ENCODE results near the gene ACACA.

ACACA gene

DNA sequence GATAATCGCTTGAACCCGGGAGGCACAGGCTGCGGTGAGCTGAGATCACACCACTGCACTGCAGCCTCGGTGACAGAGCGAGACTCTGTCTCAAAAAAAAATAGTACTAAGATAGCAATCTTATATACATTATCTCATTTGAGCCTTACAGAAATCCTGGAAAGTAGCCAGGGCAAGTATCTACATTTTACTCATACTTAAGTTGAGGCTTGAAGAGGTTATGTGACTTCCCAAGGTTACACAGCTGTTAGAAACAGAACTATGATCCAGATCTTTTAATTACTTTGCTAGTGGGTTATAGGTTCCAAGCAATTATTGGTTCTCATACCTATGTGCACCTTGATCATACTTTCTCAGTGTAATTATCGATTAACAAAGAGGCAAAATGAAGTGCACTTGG is 15.5 kb downstream of the ACACA start:
- ChIA-PET CTCF (interaction anchor here (0.6 to 10.9 kb wide), 8 partner anchors 16 to 765 kb away, joined by 3 to 141 read pairs (median 4); partner anchors contain the start of gene C17orf78), POLR2A (interaction anchor here (0.8 to 1.2 kb wide), 2 partner anchors 15 to 19 kb away, joined by 3 to 4 read pairs; partner anchors contain the start of gene C17orf78)
- no peaks in the 10 kb centered on the region for H3K9me3 ChIP-seq (ENCODE audit: control insufficient read depth, insufficient read depth, low read depth, low read length)
- no peak overlapping the region for H3K27ac ChIP-seq (ENCODE audit: extremely low read depth, low read depth, low read length)
- TF ChIP-seq, protein P1, sequence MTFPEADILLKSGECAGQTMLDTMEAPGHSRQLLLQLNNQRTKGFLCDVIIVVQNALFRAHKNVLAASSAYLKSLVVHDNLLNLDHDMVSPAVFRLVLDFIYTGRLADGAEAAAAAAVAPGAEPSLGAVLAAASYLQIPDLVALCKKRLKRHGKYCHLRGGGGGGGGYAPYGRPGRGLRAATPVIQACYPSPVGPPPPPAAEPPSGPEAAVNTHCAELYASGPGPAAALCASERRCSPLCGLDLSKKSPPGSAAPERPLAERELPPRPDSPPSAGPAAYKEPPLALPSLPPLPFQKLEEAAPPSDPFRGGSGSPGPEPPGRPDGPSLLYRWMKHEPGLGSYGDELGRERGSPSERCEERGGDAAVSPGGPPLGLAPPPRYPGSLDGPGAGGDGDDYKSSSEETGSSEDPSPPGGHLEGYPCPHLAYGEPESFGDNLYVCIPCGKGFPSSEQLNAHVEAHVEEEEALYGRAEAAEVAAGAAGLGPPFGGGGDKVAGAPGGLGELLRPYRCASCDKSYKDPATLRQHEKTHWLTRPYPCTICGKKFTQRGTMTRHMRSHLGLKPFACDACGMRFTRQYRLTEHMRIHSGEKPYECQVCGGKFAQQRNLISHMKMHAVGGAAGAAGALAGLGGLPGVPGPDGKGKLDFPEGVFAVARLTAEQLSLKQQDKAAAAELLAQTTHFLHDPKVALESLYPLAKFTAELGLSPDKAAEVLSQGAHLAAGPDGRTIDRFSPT (tag by site-specific recombination; IDR thresholded peaks at IDR 0.05) = peak; percentile 36; the same call in 1 of the 2 replicates
- TF ChIP-seq MEIS1 (CRISPR knock-in tag; IDR thresholded peaks at IDR 0.05; ENCODE audit: borderline replicate concordance) = no peak
- no peaks in the 10 kb centered on the region for H3K36me3 ChIP-seq (ENCODE audit: control insufficient read depth in 2 of 2, insufficient read depth in 1 of 2, low read length in 2 of 2)
- H3K4me1 ChIP-seq (ENCODE audit: control insufficient read depth, insufficient read depth, low read length) = peaks cover 13% of the 10 kb centered on the region
- H3K4me3 ChIP-seq (ENCODE audit: low read depth, low read length) = no peak overlapping the region

DNA sequence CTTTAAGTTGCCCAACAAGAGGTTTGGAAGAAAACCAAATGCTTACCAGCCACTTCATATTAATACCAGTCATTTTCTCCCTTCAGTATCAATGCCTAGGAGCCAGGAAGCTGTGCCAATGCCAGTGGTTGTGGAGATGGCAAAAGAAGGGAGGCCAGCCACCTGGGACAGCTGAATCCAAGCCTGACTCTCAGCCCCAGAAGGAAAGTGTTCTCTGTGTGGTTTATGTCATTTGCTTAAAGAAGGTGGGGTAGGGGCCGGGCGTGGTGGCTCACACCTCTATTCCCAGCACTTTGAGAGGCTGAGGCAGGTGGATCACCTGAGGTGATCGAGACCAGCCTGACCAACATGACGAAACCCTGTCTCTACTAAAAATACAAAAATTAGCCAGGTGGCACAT is 17.5 kb downstream of the ACACA start:
- peaks cover 15% of the 10 kb centered on the region for H3K4me1 ChIP-seq (ENCODE audit: control insufficient read depth, insufficient read depth, low read length)
- H3K36me3 ChIP-seq (ENCODE audit: control insufficient read depth in 2 of 2, insufficient read depth in 1 of 2, low read length in 2 of 2) = no peaks in the 10 kb centered on the region
- TF ChIP-seq, protein P2, sequence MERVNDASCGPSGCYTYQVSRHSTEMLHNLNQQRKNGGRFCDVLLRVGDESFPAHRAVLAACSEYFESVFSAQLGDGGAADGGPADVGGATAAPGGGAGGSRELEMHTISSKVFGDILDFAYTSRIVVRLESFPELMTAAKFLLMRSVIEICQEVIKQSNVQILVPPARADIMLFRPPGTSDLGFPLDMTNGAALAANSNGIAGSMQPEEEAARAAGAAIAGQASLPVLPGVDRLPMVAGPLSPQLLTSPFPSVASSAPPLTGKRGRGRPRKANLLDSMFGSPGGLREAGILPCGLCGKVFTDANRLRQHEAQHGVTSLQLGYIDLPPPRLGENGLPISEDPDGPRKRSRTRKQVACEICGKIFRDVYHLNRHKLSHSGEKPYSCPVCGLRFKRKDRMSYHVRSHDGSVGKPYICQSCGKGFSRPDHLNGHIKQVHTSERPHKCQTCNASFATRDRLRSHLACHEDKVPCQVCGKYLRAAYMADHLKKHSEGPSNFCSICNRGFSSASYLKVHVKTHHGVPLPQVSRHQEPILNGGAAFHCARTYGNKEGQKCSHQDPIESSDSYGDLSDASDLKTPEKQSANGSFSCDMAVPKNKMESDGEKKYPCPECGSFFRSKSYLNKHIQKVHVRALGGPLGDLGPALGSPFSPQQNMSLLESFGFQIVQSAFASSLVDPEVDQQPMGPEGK (tag by site-specific recombination; IDR thresholded peaks at IDR 0.05) = no peak
- TF ChIP-seq ZNF701 (tag by site-specific recombination; IDR thresholded peaks at IDR 0.05) (no peak), ZBTB7A (tag by site-specific recombination; IDR thresholded peaks at IDR 0.05; ENCODE audit: low read depth) (no peak), ZNF19 (tag by site-specific recombination; IDR thresholded peaks at IDR 0.05; ENCODE audit: low read depth) (no peak), KLF7 (tag by site-specific recombination; IDR thresholded peaks at IDR 0.05; ENCODE audit: borderline replicate concordance) (no peak), ZNF561 (tag by site-specific recombination; IDR thresholded peaks at IDR 0.05; ENCODE audit: borderline replicate concordance) (no peak), ZNF776 (tag by site-specific recombination; IDR thresholded peaks at IDR 0.05; ENCODE audit: borderline replicate concordance) (no peak), PRDM1 (tag by site-specific recombination; IDR thresholded peaks at IDR 0.05) (no peak), ZNF426 (tag by site-specific recombination; IDR thresholded peaks at IDR 0.05) (no peak), ZNF146 (tag by site-specific recombination; IDR thresholded peaks at IDR 0.05) (no peak)
- TF ChIP-seq, protein P3, sequence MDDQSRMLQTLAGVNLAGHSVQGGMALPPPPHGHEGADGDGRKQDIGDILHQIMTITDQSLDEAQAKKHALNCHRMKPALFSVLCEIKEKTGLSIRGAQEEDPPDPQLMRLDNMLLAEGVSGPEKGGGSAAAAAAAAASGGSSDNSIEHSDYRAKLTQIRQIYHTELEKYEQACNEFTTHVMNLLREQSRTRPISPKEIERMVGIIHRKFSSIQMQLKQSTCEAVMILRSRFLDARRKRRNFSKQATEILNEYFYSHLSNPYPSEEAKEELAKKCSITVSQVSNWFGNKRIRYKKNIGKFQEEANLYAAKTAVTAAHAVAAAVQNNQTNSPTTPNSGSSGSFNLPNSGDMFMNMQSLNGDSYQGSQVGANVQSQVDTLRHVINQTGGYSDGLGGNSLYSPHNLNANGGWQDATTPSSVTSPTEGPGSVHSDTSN (CRISPR knock-in tag; IDR thresholded peaks at IDR 0.05) = no peak
- TF ChIP-seq, protein P4, sequence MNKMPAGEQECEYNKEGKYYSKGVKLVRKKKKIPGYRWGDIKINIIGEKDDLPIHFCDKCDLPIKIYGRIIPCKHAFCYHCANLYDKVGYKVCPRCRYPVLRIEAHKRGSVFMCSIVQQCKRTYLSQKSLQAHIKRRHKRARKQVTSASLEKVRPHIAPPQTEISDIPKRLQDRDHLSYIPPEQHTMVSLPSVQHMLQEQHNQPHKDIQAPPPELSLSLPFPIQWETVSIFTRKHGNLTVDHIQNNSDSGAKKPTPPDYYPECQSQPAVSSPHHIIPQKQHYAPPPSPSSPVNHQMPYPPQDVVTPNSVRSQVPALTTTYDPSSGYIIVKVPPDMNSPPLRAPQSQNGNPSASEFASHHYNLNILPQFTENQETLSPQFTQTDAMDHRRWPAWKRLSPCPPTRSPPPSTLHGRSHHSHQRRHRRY (tag by site-specific recombination; IDR thresholded peaks at IDR 0.05) = no peak
- TF ChIP-seq, protein P5, sequence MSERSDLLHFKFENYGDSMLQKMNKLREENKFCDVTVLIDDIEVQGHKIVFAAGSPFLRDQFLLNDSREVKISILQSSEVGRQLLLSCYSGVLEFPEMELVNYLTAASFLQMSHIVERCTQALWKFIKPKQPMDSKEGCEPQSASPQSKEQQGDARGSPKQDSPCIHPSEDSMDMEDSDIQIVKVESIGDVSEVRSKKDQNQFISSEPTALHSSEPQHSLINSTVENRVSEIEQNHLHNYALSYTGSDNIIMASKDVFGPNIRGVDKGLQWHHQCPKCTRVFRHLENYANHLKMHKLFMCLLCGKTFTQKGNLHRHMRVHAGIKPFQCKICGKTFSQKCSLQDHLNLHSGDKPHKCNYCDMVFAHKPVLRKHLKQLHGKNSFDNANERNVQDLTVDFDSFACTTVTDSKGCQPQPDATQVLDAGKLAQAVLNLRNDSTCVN (tag by site-specific recombination; optimal IDR thresholded peaks at IDR 0.05) = no peak
- CTCF ChIA-PET = interaction anchor here (10.9 kb wide), 1 partner anchor 14 kb away, joined by 141 read pairs; the partner anchor contains the start of gene C17orf78
- POLR2A ChIA-PET = no interaction called here
- H3K4me3 ChIP-seq (ENCODE audit: low read depth, low read length) = no peak overlapping the region
- H3K9me3 ChIP-seq (ENCODE audit: control insufficient read depth, insufficient read depth, low read depth, low read length) = no peaks in the 10 kb centered on the region
- no peak overlapping the region for H3K27ac ChIP-seq (ENCODE audit: extremely low read depth, low read depth, low read length)

Data from HEK293 (cell line).